ENCODE data around the gene SLC22A23.

The SLC22A23 gene

DNA sequence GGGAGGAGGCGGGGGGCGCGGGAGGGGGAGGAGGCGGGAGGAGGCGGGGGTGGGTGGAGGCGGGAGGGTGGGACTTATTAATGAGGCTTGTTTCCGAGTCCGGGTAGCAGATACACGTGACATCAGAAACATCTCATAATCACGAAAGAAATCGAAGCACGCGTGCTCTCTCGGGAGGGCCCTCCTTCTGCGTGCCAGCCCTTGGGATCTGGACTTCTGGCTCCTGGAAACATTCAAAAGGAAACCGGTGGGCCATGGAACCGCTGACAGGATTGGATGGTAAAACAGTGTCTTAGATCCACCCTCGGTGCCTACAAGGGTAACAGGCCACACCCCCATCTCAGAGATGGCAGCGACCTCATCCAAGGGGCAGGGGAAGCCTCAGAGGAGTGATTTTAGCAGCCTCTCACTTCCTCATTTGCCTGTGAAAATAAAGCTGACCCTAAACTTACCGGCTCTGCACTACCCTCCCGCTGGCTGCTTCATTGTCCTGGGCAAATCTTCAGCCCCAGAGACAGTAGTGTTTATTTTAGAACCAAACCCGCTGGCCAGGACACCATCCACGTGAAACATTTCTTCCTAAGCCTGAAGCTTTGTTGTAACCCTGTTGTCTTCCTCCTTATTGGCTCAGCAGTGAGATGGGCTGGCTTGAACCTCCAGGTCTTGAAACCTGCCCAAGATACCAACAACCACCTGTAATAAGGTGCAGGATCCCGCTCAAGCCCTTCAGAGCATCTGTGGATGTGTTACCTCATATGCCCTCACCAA is 100.6 kb downstream of the SLC22A23 start:
- peak overlapping the region; percentile 44 for H3K4me3 ChIP-seq (ENCODE audit: low read depth, low read length)
- DNase-seq (ENCODE audit: low read depth, low spot score): no peak
- CTCF ChIA-PET: no interaction called here

DNA sequence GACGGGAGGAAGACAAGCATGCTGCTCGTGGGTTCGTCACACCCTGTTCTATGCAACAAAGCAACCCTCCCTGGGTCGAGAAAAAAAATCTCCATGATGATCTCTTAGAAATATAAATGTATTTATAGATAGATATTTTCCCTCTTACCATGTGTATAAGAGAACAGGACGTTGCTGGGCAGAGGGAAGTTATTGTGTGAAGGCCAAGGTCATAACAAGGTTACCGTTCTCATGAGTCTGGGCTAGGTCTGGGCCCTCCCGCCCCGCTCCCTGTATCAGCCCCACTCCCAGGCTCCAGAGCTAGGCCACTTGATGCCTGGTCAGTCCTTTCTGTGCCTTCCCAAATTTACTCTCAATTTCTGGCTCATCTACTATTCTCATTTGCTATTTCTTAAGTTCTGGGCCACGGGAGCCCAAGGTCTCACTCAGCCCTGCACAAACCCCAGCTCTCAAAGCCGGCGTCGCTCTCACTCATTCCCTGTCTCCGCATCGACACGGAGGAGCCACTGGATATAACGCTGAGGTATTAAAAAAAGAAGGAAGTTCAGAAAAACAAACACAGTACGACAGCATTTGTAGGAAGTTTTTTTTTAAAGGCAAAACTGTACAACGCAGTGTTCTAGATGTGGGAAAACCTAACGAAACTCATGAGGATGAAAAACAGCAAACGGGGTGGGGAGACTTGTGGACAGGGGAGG is 101.3 kb downstream of the SLC22A23 start:
- CTCF ChIA-PET: no interaction called here
- TF ChIP-seq CTCF (IDR thresholded peaks at IDR 0.05; ENCODE audit: insufficient read depth, low read length, missing control alignments): no peak
- peak overlapping the region; percentile 39 for H3K4me3 ChIP-seq (ENCODE audit: low read depth, low read length)
- POLR2A ChIA-PET: interaction anchor here (0.7 kb wide), 1 partner anchor 10 kb away, joined by 3 read pairs; no protein-coding TSS in a partner anchor
- no peak for DNase-seq (ENCODE audit: low read depth, low spot score)

More for the DNA sequence above, 100.6 kb downstream of the SLC22A23 start:
- POLR2A ChIA-PET: no interaction called here
- TF ChIP-seq CTCF (IDR thresholded peaks at IDR 0.05; ENCODE audit: insufficient read depth, low read length, missing control alignments): no peak

DNA sequence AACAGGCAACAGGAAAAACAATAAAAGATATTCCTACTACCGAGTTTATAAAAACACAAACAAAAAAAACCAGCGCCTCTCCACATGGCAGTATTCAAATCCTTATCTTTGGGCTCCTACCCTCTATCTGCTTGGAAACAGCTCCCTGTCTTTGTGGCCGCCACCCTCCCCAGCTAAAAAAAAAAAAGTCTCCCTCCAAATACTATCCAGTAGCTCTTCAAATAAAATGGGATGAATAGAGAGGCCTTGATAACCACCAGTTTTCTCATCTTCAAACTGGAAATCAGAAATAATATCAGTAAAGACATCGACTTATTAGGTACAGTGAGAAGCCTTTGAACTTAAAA is 101.9 kb downstream of the SLC22A23 start:
- POLR2A ChIA-PET: interaction anchor here (0.7 kb wide), 1 partner anchor 11 kb away, joined by 3 read pairs; no protein-coding TSS in a partner anchor
- no peak for TF ChIP-seq CTCF (IDR thresholded peaks at IDR 0.05; ENCODE audit: insufficient read depth, low read length, missing control alignments)
- CTCF ChIA-PET: no interaction called here
- H3K4me3 ChIP-seq (ENCODE audit: low read depth, low read length): no peak overlapping the region
- DNase-seq (ENCODE audit: low read depth, low spot score): no peak

DNA sequence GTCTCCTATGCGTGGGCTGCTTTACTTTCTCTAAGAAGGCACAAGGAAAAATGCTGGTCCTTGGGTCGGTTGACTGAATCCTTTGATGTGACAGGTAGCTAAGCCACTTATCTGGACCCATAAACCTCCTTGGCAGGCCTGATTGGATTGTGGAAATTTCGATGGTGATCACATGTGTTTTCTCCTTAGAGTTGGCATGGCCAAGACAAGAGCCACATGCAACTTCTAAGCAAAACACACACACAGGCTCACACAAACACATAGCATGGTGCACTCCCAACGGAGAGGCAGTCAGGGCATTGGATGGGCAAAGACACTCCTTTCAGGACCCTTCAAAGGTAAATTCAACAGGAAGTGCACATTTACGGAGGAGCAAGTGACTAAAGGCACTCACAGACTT is 102.9 kb downstream of the SLC22A23 start:
- ChIA-PET POLR2A (no interaction called here), CTCF (no interaction called here)
- H3K4me3 ChIP-seq (ENCODE audit: low read depth, low read length): no peak overlapping the region
- no peak for DNase-seq (ENCODE audit: low read depth, low spot score)
- TF ChIP-seq CTCF (IDR thresholded peaks at IDR 0.05; ENCODE audit: insufficient read depth, low read length, missing control alignments): no peak

- DNase-seq (ENCODE audit: low read depth, low spot score): no peak
- no peak overlapping the region for H3K4me3 ChIP-seq (ENCODE audit: low read depth, low read length)
- TF ChIP-seq CTCF (IDR thresholded peaks at IDR 0.05; ENCODE audit: insufficient read depth, low read length, missing control alignments): no peak
- ChIA-PET CTCF (no interaction called here), POLR2A (interaction anchor here (0.6 kb wide), 1 partner anchor 14 kb away, joined by 3 read pairs; no protein-coding TSS in a partner anchor)
Observed at GRCh38 chr6:3353213-3353903, 103.5 kb downstream of the SLC22A23 start.

DNA sequence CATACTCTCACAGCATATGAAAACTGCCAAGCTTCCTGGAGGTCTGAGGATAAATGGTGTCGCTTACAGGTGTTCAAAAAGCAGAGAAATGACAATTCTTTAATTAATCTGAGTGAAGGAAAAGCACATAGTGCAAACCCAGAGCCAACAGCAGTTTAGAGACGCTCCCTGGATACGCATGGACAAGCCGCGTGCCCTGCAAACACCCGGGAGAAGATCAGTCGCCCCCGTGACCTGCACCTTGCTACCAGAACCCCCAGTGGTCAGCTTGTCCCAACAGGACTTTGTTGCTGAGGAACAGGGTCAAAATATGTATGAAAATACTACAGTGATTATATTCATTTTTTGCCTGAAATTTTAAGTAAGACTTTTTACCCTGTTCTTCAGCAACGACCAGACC is 104.2 kb downstream of the SLC22A23 start:
- no peak for DNase-seq (ENCODE audit: low read depth, low spot score)
- POLR2A ChIA-PET: no interaction called here
- H3K4me3 ChIP-seq (ENCODE audit: low read depth, low read length): no peak overlapping the region
- TF ChIP-seq CTCF (IDR thresholded peaks at IDR 0.05; ENCODE audit: insufficient read depth, low read length, missing control alignments): no peak
- CTCF ChIA-PET: no interaction called here
